Glutamatergic neuron (in vitro differentiated cells): ENCODE results near the gene FSTL3. TPM values are rescaled to one million over a fixed set of nuclear protein-coding genes. Genes with fewer than 3 reads are reported as not detected.

Source experiments
- DNase-seq: peaks from one replicate; pipeline ENCODE4 v3.0.0; 2022
- H3K27ac Mint-ChIP-seq: one replicate; pipeline ENCODE4 v1.8.0; 2020; ENCODE audit warnings: mild to moderate bottlenecking, mixed read lengths, inconsistent platforms; ENCODE audit not compliant: unreplicated experiment
- H3K27me3 Mint-ChIP-seq: one replicate; pipeline ENCODE4 v1.8.0; 2020; ENCODE audit warnings: mild to moderate bottlenecking, moderate library complexity, mixed read lengths, inconsistent platforms; ENCODE audit not compliant: unreplicated experiment
- H3K36me3 Mint-ChIP-seq: one replicate; pipeline ENCODE4 v1.8.0; 2020; ENCODE audit warnings: mild to moderate bottlenecking, mixed read lengths, inconsistent platforms; ENCODE audit not compliant: unreplicated experiment
- H3K4me1 Mint-ChIP-seq: one replicate; pipeline ENCODE4 v1.8.0; 2020; ENCODE audit warnings: mild to moderate bottlenecking, low read depth, mixed read lengths, inconsistent platforms; ENCODE audit not compliant: unreplicated experiment
- H3K4me3 Mint-ChIP-seq: one replicate; pipeline ENCODE4 v1.8.0; 2020; ENCODE audit warnings: mild to moderate bottlenecking, mixed read lengths, inconsistent platforms; ENCODE audit not compliant: unreplicated experiment
- H3K9me3 Mint-ChIP-seq: one replicate; pipeline ENCODE4 v1.8.0; 2020; ENCODE audit warnings: mild to moderate bottlenecking, moderate library complexity, mixed read lengths, inconsistent platforms; ENCODE audit not compliant: unreplicated experiment
- CTCF ChIP-seq: fragments of 200-600 bp; sonication (generic); IDR thresholded peaks from one replicate; pipeline ENCODE4 v1.5.0; 2021; ENCODE audit not compliant: partially characterized antibody, unreplicated experiment
- total RNA-seq: library from RNA; stranded (reverse); fragmentation: NEBNext Ultra II Directional; extraction: Animal tissue kit (Norgen Biotek cat#: 25700); gene quantifications from one replicate; pipeline ENCODE4 v1.2.1, GENCODE V29; 2021; ENCODE audit not compliant: unreplicated experiment

The FSTL3 gene
- total RNA-seq, 1 donor from 2014 or later, result 10.7 TPM

DNA sequence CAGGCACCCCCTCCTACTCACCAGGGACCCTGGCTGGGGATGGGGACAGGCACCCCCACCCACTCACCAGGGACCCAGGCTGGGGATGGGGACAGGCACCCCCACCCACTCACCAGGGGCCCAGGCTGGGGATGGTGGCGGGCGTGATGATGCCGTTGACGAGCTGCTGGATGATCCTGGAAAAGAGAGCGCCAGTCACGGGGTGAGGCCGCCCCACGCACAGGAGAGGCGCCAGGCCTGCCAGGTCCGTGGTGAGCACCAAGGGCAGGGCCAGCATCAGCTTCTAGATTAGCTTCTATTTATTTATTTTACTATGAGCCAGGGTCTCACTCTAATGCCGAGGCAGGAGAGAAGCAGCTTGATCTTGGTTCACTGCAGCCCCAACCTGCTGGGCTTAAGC is 26.1 kb upstream of the FSTL3 start:
- Mint-ChIP-seq H3K4me1 (peaks cover under 1% of the 10 kb centered on the region), H3K27me3 (peaks cover 6% of the 10 kb centered on the region), H3K36me3 (no peaks in the 10 kb centered on the region), H3K4me3 (no peak overlapping the region), H3K27ac (no peak overlapping the region), H3K9me3 (peaks cover 6% of the 10 kb centered on the region)
- TF ChIP-seq CTCF, result no peak
- DNase-seq, result no peak

GRCh38 chr19:651114-651818 is 24.9 kb upstream of the FSTL3 start:
- H3K36me3 Mint-ChIP-seq, result no peaks in the 10 kb centered on the region
- peaks cover 10% of the 10 kb centered on the region for H3K4me1 Mint-ChIP-seq
- H3K27me3 Mint-ChIP-seq, result peaks cover 2% of the 10 kb centered on the region
- no peak overlapping the region for H3K4me3 Mint-ChIP-seq
- no peak for DNase-seq
- no peak for TF ChIP-seq CTCF
- H3K27ac Mint-ChIP-seq, result no peak overlapping the region
- H3K9me3 Mint-ChIP-seq, result peaks cover 6% of the 10 kb centered on the region

DNA sequence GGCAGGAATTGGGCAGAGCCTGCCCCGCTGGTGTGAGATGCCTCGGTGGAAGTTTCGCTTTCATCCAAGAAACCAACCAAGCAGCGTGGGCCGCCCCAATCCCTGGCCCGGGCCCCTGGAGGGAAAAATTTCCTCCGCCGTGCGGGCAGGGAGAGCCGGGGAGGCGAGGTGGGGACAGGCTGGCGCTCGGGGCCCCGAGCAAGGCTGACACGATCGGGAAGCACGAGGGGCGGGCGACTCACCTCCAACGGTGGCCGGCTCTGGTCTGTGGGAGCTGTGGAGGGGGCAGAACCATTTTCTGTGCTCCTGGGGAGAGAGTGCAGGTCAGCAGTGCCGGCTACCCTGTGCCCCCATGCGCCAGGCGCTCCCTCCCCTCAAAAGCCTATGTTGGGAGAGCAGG is 24.2 kb upstream of the FSTL3 start:
- no peak overlapping the region for H3K27ac Mint-ChIP-seq
- peaks cover 11% of the 10 kb centered on the region for H3K4me1 Mint-ChIP-seq
- no peaks in the 10 kb centered on the region for H3K36me3 Mint-ChIP-seq
- H3K4me3 Mint-ChIP-seq, result no peak overlapping the region
- peaks cover 2% of the 10 kb centered on the region for H3K27me3 Mint-ChIP-seq
- peaks cover 6% of the 10 kb centered on the region for H3K9me3 Mint-ChIP-seq
- no peak for DNase-seq
- TF ChIP-seq CTCF, result no peak

GRCh38 chr19:652467-653389 is 23.5 kb upstream of the FSTL3 start:
- peaks cover 11% of the 10 kb centered on the region for H3K4me1 Mint-ChIP-seq
- peaks cover 4% of the 10 kb centered on the region for H3K27me3 Mint-ChIP-seq
- H3K9me3 Mint-ChIP-seq, result peaks cover 6% of the 10 kb centered on the region

More at GRCh38 chr19:652467-653389, 23.5 kb upstream of the FSTL3 start:
- no peak overlapping the region for H3K27ac Mint-ChIP-seq
- DNase-seq, result no peak
- no peak overlapping the region for H3K4me3 Mint-ChIP-seq
- no peak for TF ChIP-seq CTCF
- H3K36me3 Mint-ChIP-seq, result no peaks in the 10 kb centered on the region
